WTC11 (cell line): Measurements from ENCODE around the gene ACSF2. TPM values are rescaled to one million over a fixed set of nuclear protein-coding genes. Genes with fewer than 3 reads are reported as not detected.

Experiments
- ATAC-seq: fragments of 200-7000 bp; cut with Tn5 transposase; 2 replicates; pipeline ENCODE4 v1.10.0; 2021; ENCODE audit warnings: mild to moderate bottlenecking, moderate library complexity
- CTCF ChIA-PET: fragments of 300-600 bp; sonication (Branson Sonifier 250); formaldehyde crosslinking; loops from one replicate; lab custom pipeline; 2021; ENCODE audit warnings: antibody characterized with exemption; lab: Charles Lee
- POLR2A ChIA-PET: fragments of 350-600 bp; sonication (Branson Sonifier 250); formaldehyde crosslinking; loops from one replicate; lab custom pipeline; 2021; ENCODE audit warnings: antibody characterized with exemption; lab: Charles Lee
- DNase-seq: peaks from one replicate; pipeline ENCODE4 v3.0.0; 2021; ENCODE audit warnings: low spot score
- H3K27ac Mint-ChIP-seq: 2 replicates; pipeline ENCODE4 v1.8.0; 2021; ENCODE audit warnings: mixed read lengths
- H3K27me3 Mint-ChIP-seq: 2 replicates; pipeline ENCODE4 v1.8.0; 2021; ENCODE audit warnings: low read depth, mild to moderate bottlenecking, moderate library complexity, mixed read lengths
- H3K36me3 Mint-ChIP-seq: 2 replicates; pipeline ENCODE4 v1.8.0; 2021; ENCODE audit warnings: mixed read lengths
- H3K4me1 Mint-ChIP-seq: 2 replicates; pipeline ENCODE4 v1.8.0; 2022; ENCODE audit warnings: mixed read lengths
- H3K4me3 Mint-ChIP-seq: 2 replicates; pipeline ENCODE4 v1.8.0; 2021; ENCODE audit warnings: mild to moderate bottlenecking, moderate library complexity, mixed read lengths
- H3K9me3 Mint-ChIP-seq: 2 replicates; pipeline ENCODE4 v1.8.0; 2021; ENCODE audit warnings: mixed read lengths
- AR ChIP-seq: fragments of 250-450 bp; sonication (Bioruptor Pico); IDR thresholded peaks from 2 replicates; pipeline ENCODE4 v1.9.0; 2021; ENCODE audit warnings: mild to moderate bottlenecking
- ATF2 ChIP-seq: sonication (generic); formaldehyde crosslinking; IDR thresholded peaks from 2 replicates; pipeline ENCODE4 v1.8.1; 2022; ENCODE audit warnings: low read depth, missing genetic modification reagents, borderline replicate concordance
- CDX4 ChIP-seq: fragments of 250-450 bp; sonication (Bioruptor Pico); IDR thresholded peaks from 2 replicates; pipeline ENCODE4 v1.9.0; 2021; ENCODE audit warnings: moderate library complexity, mild to moderate bottlenecking, inconsistent platforms, borderline replicate concordance
- CREB1 ChIP-seq: sonication (generic); formaldehyde crosslinking; IDR thresholded peaks from 2 replicates; pipeline ENCODE4 v1.8.0; 2023; ENCODE audit warnings: mild to moderate bottlenecking, missing genetic modification reagents
- ELF4 ChIP-seq: sonication (generic); formaldehyde crosslinking; IDR thresholded peaks from 2 replicates; pipeline ENCODE4 v1.8.1; 2022; ENCODE audit warnings: low read depth, mild to moderate bottlenecking, moderate library complexity, missing genetic modification reagents
- ERG ChIP-seq: fragments of 250-450 bp; sonication (Bioruptor Pico); IDR thresholded peaks from 2 replicates; pipeline ENCODE4 v1.8.0; 2021; ENCODE audit warnings: mild to moderate bottlenecking
- FOXK1 ChIP-seq: sonication (generic); formaldehyde crosslinking; IDR thresholded peaks from 2 replicates; pipeline ENCODE4 v1.8.0; 2022; ENCODE audit warnings: mild to moderate bottlenecking, moderate library complexity, missing genetic modification reagents
- GABPB1 ChIP-seq: sonication (generic); formaldehyde crosslinking; IDR thresholded peaks from 2 replicates; pipeline ENCODE4 v1.8.1; 2023; ENCODE audit warnings: mild to moderate bottlenecking, missing genetic modification reagents
- IRF1 ChIP-seq: sonication (generic); formaldehyde crosslinking; IDR thresholded peaks from 2 replicates; pipeline ENCODE4 v1.8.0; 2023; ENCODE audit warnings: missing genetic modification reagents
- NFATC4 ChIP-seq: fragments of 250-450 bp; sonication (Bioruptor Pico); IDR thresholded peaks from 2 replicates; pipeline ENCODE4 v1.9.0; 2021; ENCODE audit warnings: mild to moderate bottlenecking
- SMAD3 ChIP-seq: sonication (generic); formaldehyde crosslinking; IDR thresholded peaks from 2 replicates; pipeline ENCODE4 v1.8.0; 2022; ENCODE audit warnings: missing genetic modification reagents, mild to moderate bottlenecking, borderline replicate concordance
- TCF7 ChIP-seq: sonication (generic); formaldehyde crosslinking; IDR thresholded peaks from 2 replicates; pipeline ENCODE4 v1.8.0; 2022; ENCODE audit warnings: mild to moderate bottlenecking, low read depth, missing genetic modification reagents, moderate library complexity
- ZNF263 ChIP-seq: sonication (generic); formaldehyde crosslinking; IDR thresholded peaks from 2 replicates; pipeline ENCODE4 v1.8.1; 2022; ENCODE audit warnings: low read depth, mild to moderate bottlenecking, moderate library complexity, missing genetic modification reagents
- ZNF317 ChIP-seq: sonication (generic); formaldehyde crosslinking; IDR thresholded peaks from 2 replicates; pipeline ENCODE4 v1.8.1; 2023; ENCODE audit warnings: low read depth, mild to moderate bottlenecking, moderate library complexity, missing genetic modification reagents, borderline replicate concordance
- ZNF396 ChIP-seq: fragments of 250-450 bp; sonication (Bioruptor Pico); IDR thresholded peaks from 2 replicates; pipeline ENCODE4 v1.8.0; 2021; ENCODE audit warnings: mild to moderate bottlenecking, moderate library complexity, borderline replicate concordance
- ZSCAN18 ChIP-seq: fragments of 250-450 bp; sonication (Bioruptor Pico); IDR thresholded peaks from 2 replicates; pipeline ENCODE4 v2.1.2; 2022; ENCODE audit warnings: mild to moderate bottlenecking, moderate library complexity
- total RNA-seq: library from RNA; stranded (reverse); gene quantifications from 3 replicates; pipeline ENCODE4 v1.2.3, GENCODE V29; 2021

The ACSF2 gene
- total RNA-seq, 1 experiment from 2014 or later = 19.9 TPM

- H3K36me3 Mint-ChIP-seq = peaks cover 6% of the 10 kb centered on the region
- peaks cover 31% of the 10 kb centered on the region for H3K27me3 Mint-ChIP-seq
- ChIA-PET POLR2A (no interaction called here), CTCF (interaction anchor here (1.0 kb wide), 1 partner anchor 61 kb away, joined by 3 read pairs; no protein-coding TSS in a partner anchor)
- DNase-seq (no peak), ATAC-seq (no peak)
- peaks cover 14% of the 10 kb centered on the region for H3K4me1 Mint-ChIP-seq
- H3K27ac Mint-ChIP-seq = no peak overlapping the region
- no peak for TF ChIP-seq FOXK1 (CRISPR knock-in tag)
- TF ChIP-seq ZNF317 (CRISPR knock-in tag) = no peak
- no peak for TF ChIP-seq CREB1
- TF ChIP-seq ELF4 (CRISPR knock-in tag) = no peak
- TF ChIP-seq ZNF263 (CRISPR knock-in tag) = no peak
- TF ChIP-seq ERG (CRISPR knock-in tag) = no peak
- TF ChIP-seq ZSCAN18 (CRISPR knock-in tag) = no peak
- TF ChIP-seq NFATC4 (CRISPR knock-in tag) = no peak
- TF ChIP-seq AR (CRISPR knock-in tag) = no peak
- no peak for TF ChIP-seq ZNF396 (CRISPR knock-in tag)
- no peak for TF ChIP-seq TCF7 (CRISPR knock-in tag)
- TF ChIP-seq IRF1 (CRISPR knock-in tag) = no peak
- TF ChIP-seq CDX4 (CRISPR knock-in tag) = no peak
- no peak for TF ChIP-seq ATF2 (CRISPR knock-in tag)
- H3K4me3 Mint-ChIP-seq = no peak overlapping the region
- H3K9me3 Mint-ChIP-seq = peaks cover 18% of the 10 kb centered on the region
Observed at GRCh38 chr17:50422738-50423137, 3.3 kb upstream of the ACSF2 start.

GRCh38 chr17:50423553-50424159, 2.4 kb upstream of the ACSF2 start:
- ATAC-seq = no peak
- Mint-ChIP-seq H3K4me1 (peaks cover 17% of the 10 kb centered on the region), H3K9me3 (peaks cover 18% of the 10 kb centered on the region)
- TF ChIP-seq SMAD3 (CRISPR knock-in tag) (no peak), GABPB1 (CRISPR knock-in tag) (peak; percentile 70)
- TF ChIP-seq, all 79 proteins: peak for 1
- H3K27ac Mint-ChIP-seq = no peak overlapping the region
- no peak for DNase-seq
- ChIA-PET CTCF (no interaction called here), POLR2A (no interaction called here)
- peaks cover 6% of the 10 kb centered on the region for H3K36me3 Mint-ChIP-seq
- no peak overlapping the region for H3K4me3 Mint-ChIP-seq
- peaks cover 31% of the 10 kb centered on the region for H3K27me3 Mint-ChIP-seq
